ENCODE measurements around the gene CCDC192.

DNA sequence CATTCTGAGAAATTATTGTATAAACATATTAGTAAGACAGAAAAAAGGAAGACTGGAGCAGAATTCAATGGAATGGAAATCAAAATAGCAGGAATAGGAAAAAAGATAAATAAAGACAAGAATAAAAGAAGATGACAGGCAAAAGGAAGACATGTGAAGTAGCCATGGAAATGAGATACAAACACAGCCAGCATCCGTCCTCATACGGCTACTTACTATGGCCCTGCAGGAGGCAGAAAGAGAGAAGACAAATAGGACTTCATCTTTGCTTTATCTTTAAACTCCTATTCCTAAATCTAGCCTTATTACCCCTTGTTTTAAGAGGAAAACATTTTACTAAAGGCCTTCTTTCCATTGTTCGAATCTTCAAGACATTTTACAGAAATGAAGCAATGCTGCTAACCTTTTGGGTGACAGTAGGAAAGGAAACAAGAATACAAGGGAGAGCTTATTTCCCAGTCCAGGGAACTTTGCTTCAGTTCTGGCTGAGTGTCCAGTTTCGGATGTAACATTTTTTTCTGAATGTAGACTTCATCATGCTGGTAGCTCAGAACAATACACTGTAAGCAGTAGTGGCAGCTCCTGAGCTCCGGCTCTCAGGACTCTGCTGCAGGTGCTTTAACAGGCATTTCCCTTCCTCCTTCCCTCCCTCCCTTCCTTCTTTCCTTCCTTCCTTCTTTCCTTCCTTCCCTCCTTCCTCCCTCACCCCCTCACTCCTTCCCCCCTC, 274.0 kb downstream of the CCDC192 start:
- TF ChIP-seq, protein P1, sequence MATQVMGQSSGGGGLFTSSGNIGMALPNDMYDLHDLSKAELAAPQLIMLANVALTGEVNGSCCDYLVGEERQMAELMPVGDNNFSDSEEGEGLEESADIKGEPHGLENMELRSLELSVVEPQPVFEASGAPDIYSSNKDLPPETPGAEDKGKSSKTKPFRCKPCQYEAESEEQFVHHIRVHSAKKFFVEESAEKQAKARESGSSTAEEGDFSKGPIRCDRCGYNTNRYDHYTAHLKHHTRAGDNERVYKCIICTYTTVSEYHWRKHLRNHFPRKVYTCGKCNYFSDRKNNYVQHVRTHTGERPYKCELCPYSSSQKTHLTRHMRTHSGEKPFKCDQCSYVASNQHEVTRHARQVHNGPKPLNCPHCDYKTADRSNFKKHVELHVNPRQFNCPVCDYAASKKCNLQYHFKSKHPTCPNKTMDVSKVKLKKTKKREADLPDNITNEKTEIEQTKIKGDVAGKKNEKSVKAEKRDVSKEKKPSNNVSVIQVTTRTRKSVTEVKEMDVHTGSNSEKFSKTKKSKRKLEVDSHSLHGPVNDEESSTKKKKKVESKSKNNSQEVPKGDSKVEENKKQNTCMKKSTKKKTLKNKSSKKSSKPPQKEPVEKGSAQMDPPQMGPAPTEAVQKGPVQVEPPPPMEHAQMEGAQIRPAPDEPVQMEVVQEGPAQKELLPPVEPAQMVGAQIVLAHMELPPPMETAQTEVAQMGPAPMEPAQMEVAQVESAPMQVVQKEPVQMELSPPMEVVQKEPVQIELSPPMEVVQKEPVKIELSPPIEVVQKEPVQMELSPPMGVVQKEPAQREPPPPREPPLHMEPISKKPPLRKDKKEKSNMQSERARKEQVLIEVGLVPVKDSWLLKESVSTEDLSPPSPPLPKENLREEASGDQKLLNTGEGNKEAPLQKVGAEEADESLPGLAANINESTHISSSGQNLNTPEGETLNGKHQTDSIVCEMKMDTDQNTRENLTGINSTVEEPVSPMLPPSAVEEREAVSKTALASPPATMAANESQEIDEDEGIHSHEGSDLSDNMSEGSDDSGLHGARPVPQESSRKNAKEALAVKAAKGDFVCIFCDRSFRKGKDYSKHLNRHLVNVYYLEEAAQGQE (IDR thresholded peaks at IDR 0.05; ENCODE audit: borderline replicate concordance) = no peak
- no peak for TF ChIP-seq SMC3 (conservative IDR thresholded peaks at IDR 0.05; ENCODE audit: poor library complexity)
- TF ChIP-seq TAF1 (IDR thresholded peaks at IDR 0.05; ENCODE audit: low read depth) = no peak
- TF ChIP-seq, protein P2, sequence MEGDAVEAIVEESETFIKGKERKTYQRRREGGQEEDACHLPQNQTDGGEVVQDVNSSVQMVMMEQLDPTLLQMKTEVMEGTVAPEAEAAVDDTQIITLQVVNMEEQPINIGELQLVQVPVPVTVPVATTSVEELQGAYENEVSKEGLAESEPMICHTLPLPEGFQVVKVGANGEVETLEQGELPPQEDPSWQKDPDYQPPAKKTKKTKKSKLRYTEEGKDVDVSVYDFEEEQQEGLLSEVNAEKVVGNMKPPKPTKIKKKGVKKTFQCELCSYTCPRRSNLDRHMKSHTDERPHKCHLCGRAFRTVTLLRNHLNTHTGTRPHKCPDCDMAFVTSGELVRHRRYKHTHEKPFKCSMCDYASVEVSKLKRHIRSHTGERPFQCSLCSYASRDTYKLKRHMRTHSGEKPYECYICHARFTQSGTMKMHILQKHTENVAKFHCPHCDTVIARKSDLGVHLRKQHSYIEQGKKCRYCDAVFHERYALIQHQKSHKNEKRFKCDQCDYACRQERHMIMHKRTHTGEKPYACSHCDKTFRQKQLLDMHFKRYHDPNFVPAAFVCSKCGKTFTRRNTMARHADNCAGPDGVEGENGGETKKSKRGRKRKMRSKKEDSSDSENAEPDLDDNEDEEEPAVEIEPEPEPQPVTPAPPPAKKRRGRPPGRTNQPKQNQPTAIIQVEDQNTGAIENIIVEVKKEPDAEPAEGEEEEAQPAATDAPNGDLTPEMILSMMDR (IDR thresholded peaks at IDR 0.05; ENCODE audit: poor library complexity, severe bottlenecking) = no peak
- no peak for TF ChIP-seq POLR2AphosphoS5 (IDR thresholded peaks at IDR 0.05)
- TF ChIP-seq EP300 (conservative IDR thresholded peaks at IDR 0.05; ENCODE audit: poor library complexity, severe bottlenecking) = no peak
- no peak for TF ChIP-seq EZH2 (IDR thresholded peaks at IDR 0.05; ENCODE audit: borderline replicate concordance, insufficient read depth, low read length, poor library complexity, severe bottlenecking)
- no peak for TF ChIP-seq RAD21 (conservative IDR thresholded peaks at IDR 0.05)

Measured in neural cell (in vitro differentiated cells).